ENCODE measurements around the gene PIK3AP1. TPM values are rescaled to one million over a fixed set of nuclear protein-coding genes. Genes with fewer than 3 reads are reported as not detected.

The PIK3AP1 gene
- total and polyA plus RNA-seq, 7 donors = 6.1 to 22.0 (median 10.0) TPM

DNA sequence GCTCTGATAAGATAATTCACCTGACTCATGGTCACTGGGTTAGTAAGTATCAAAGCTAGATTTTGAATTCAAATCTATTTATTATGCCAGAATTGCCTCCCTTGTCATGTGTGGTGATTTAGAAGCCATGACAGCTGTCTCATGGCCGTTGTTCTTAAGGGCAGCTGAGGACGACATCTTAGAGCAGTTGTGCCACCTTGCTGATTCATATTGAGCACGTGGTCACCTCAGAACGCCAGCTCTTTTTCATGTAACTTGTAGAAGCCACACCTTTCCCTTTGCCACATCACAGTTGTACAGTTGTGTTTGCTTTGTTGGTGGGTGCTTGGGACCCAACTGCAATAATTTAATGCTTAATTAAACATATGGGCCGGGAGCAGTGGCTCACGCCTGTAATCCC lies 4.3 kb upstream of the PIK3AP1 start:
- peaks cover 0 to 16% (median 14%) of the 10 kb centered on the region in 4 donors for H3K4me1 ChIP-seq
- no peaks in the 10 kb centered on the region for H3K9me3 ChIP-seq
- TF ChIP-seq POLR2AphosphoS5 (IDR thresholded peaks at IDR 0.05) = no peak
- H3K27me3 ChIP-seq = peaks cover 0 to 37% (median 10%) of the 10 kb centered on the region in 3 donors
- no peaks in the 10 kb centered on the region for H3K36me3 ChIP-seq
- no peak for DNase-seq
- WGBS, 2 donors = 72 to 80% methylated on average over 6 of the region's 6 CpGs
- intact Hi-C loops (cut with DNase I) = no loop called here
- no peak overlapping the region for H3K27ac ChIP-seq
- no peak overlapping the region for H3K4me3 ChIP-seq

DNA sequence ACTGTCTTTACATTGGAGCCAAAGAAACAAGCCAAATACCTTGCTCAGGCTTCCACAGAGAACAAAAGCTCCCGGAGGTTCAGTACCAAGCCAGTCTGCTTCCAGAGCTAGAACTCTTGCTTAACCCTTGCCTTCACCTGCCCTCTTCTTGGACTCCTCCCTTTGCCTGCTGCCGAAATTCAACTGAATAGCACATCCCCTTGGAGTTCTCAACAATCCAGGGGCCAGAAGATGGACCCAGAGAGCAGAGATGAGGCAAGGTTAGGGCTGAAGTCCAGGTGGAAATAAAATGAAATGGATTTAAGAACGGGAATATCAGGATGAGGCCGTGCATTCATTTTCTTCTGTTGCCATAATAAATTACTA lies 876 bp upstream of the PIK3AP1 start:
- H3K36me3 ChIP-seq = no peaks in the 10 kb centered on the region
- H3K27ac ChIP-seq = no peak overlapping the region
- H3K9me3 ChIP-seq = no peaks in the 10 kb centered on the region
- H3K27me3 ChIP-seq = peaks cover 0 to 37% (median 10%) of the 10 kb centered on the region in 3 donors
- TF ChIP-seq EP300 (IDR thresholded peaks at IDR 0.05) (no peak), POLR2A (IDR thresholded peaks at IDR 0.05) (no peak), POLR2AphosphoS5 (IDR thresholded peaks at IDR 0.05) (no peak), CTCF (IDR thresholded peaks at IDR 0.05) (no peak)
- 35 to 46% methylated on average over 4 of the region's 4 CpGs for WGBS, 2 donors
- no peak for DNase-seq
- no peak overlapping the region for H3K4me3 ChIP-seq
- intact Hi-C loops (cut with DNase I) = no loop called here
- peaks cover 0 to 16% (median 14%) of the 10 kb centered on the region in 4 donors for H3K4me1 ChIP-seq

- peaks cover 0 to 16% (median 14%) of the 10 kb centered on the region in 4 donors for H3K4me1 ChIP-seq
- H3K36me3 ChIP-seq = no peaks in the 10 kb centered on the region
- TF ChIP-seq POLR2AphosphoS5 (IDR thresholded peaks at IDR 0.05) = no peak
- TF ChIP-seq CTCF (IDR thresholded peaks at IDR 0.05) = peak in 2 of 4 experiments; percentile 9 to 12
- H3K9me3 ChIP-seq = no peaks in the 10 kb centered on the region
- H3K4me3 ChIP-seq = peak overlapping the region in 3 of 4 donors; percentile 46 to 63 (median 58)
- DNase-seq = peak; percentile 75
- peaks cover 0 to 37% (median 10%) of the 10 kb centered on the region in 3 donors for H3K27me3 ChIP-seq
- intact Hi-C loops (cut with DNase I) = no loop called here
- 2 to 5% methylated on average over 38 of the region's 38 CpGs for WGBS, 2 donors
- H3K27ac ChIP-seq = peak overlapping the region; percentile 12 to 63 (median 49)
These were observed 378 bp downstream of the PIK3AP1 start for GRCh38 chr10:96719850-96720421.

DNA sequence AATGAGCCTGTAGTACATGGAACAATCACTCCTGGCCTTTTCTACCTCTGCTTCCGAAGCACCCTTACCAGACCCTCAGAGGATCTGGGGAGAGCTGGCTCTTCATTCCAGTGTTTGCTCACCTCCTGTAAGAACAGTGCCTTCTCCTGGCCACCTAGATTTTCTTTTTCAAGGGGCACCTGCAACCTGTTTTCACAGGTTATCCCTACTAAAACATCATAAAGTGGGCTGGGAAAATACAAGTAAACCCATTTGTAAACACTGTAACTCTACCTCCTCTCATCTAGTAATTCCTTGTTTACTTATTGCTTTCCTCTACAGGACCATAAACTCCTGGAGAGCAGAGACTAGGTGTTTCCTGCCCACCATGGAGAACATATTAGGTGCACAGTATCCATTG lies 1.1 kb downstream of the PIK3AP1 start:
- H3K9me3 ChIP-seq = no peaks in the 10 kb centered on the region
- H3K27me3 ChIP-seq = peaks cover 0 to 37% (median 10%) of the 10 kb centered on the region in 3 donors
- H3K36me3 ChIP-seq = no peaks in the 10 kb centered on the region
- 75 to 77% methylated on average over 1 of the region's 1 CpG for WGBS, 2 donors
- H3K4me3 ChIP-seq = peak overlapping the region in 3 of 4 donors; percentile 46 to 63 (median 58)
- H3K27ac ChIP-seq = peak overlapping the region in 1 of 4 donors; percentile 63
- TF ChIP-seq EP300 (IDR thresholded peaks at IDR 0.05) = no peak
- TF ChIP-seq POLR2AphosphoS5 (IDR thresholded peaks at IDR 0.05) = no peak
- TF ChIP-seq CTCF (IDR thresholded peaks at IDR 0.05) = no peak
- no peak for TF ChIP-seq POLR2A (IDR thresholded peaks at IDR 0.05)
- DNase-seq = no peak
- H3K4me1 ChIP-seq = peaks cover 0 to 16% (median 14%) of the 10 kb centered on the region in 4 donors
- intact Hi-C loops (cut with DNase I) = no loop called here

DNA sequence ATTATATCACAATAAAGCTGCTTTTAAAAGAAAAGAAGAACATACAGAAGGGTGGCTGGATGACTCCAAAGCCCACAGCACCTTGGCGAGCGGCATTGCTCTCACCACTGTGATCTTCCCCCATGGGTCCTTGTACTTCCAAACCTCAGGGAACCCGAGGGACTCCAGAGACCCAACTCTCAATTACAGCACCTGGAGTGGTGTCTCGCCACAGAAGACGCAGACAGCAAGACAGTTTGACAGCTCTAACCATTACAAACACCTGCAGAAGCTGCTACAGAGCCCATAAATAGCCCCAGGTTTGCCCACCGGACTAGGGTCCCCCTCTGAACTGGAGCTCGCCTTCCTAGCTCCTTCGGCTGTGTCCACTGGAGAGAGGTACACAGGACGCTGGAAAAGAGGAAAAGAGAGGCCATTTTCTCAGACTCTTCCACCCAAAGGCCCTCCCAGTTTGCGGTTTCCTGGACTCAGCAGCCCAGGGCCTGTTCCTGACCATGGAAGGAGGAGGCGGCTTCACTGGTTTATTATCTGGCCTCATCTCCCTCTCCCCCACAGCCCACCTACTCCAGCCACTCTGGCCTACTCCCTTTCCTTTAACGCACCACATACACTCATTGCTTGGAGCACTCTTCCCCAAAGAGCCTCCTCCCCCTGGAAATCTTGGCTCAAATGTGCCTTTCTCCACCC lies 1.9 kb downstream of the PIK3AP1 start:
- no peak for DNase-seq
- Histone ChIP-seq H3K27ac (peak overlapping the region in 1 of 4 donors; percentile 13), H3K36me3 (no peaks in the 10 kb centered on the region), H3K4me3 (peak overlapping the region in 1 of 4 donors; percentile 58), H3K4me1 (peaks cover 0 to 16% (median 14%) of the 10 kb centered on the region in 4 donors), H3K9me3 (no peaks in the 10 kb centered on the region), H3K27me3 (peaks cover 0 to 32% (median 10%) of the 10 kb centered on the region in 3 donors)
- intact Hi-C loops (cut with DNase I) = no loop called here
- TF ChIP-seq POLR2A (IDR thresholded peaks at IDR 0.05) = no peak
- no peak for TF ChIP-seq CTCF (IDR thresholded peaks at IDR 0.05)
- no peak for TF ChIP-seq EP300 (IDR thresholded peaks at IDR 0.05)
- WGBS, 2 donors = 72 to 84% methylated on average over 12 of the region's 12 CpGs
